HTERT RPE-1 (cell line): ENCODE measurements around the gene OSBPL8.
"Not testable (repeated sequence)": the region's sequence is repeated elsewhere in the genome, so short reads cannot be mapped to it uniquely, and the experiment has no call there.

Experiments
- in situ Hi-C: fragments of 300-500 bp; cut with MboI; formaldehyde crosslinking; loops from 4 replicates; pipeline ENCODE4 v1.14.3; 2020; ENCODE audit warnings: low sequenced_read_pairs

Gene OSBPL8

DNA sequence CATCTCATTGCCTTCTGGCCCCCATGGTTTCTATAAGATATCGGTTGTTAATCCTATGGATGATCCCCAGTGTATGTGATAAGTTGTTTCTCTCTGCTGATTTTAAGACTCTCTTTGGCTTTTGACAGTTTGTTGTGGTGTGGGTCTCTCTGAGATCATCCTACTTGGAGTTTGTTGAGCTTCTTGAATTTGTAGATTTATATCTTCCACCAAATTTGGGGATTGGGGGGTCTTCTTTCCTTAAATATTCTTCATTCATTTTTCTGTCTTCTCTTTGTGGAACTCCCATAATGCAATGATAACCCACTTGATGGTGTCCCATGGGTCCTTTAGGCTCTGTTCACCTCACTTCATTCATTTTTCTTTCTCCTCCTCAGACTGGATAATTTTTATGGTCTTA lies 191.3 kb downstream of the OSBPL8 start:
- in situ Hi-C loops, result no loop called here

DNA sequence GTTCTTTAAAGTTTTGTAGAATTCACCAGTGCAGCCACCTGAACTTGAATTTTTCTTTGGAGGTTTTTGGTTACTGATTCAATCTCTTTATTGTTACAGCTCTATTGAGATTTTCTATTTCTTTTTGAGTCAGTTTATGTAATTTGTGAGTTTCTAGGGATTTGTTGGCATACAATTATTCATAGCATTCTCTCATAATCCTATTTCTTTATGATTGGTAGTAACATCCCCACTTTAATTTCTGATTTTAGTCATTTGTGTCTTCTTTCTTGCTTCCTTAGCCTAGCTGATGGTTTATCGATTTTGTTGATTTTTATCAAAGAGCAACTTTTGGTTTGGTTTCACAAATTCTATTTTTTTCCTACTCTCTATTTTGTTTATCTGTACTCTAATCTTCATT lies 193.4 kb downstream of the OSBPL8 start:
- in situ Hi-C loops, result no loop called here

DNA sequence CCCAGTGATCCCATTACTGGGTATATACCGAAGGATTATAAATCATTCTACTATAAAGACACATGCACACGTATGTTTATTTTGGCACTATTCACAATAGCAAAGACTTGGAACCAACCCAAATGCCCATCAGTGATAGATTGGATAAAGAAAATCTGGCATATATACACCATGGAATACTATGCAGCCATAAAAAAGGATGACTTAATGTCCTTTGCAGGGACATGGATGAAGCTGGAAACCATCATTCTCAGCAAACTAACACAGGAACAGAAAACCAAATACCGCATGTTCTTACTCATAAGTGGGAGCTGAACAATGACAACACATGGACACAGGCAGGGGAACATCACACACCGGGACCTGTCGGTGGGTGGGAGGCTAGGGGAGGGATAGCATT lies 195.4 kb downstream of the OSBPL8 start:
- in situ Hi-C loops, result not testable (repeated sequence)

DNA sequence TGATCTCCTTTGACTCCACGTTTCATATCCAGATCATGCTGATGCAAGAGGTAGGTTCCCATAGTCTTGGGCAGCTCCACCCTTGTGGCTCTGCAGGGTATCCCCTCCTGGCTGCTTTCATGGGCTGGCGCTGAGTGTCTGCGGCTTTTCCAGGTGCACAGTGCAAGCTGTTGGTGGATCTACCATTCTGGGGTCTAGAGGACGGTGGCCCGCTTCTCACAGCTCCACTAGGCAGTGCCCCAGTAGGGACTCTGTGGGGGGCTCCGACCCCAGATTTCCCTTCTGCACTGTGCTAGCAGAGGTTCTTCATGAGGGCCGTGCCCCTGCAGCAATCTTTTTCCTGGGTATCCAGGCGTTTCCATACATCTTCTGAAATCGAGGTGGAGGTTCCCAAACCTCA lies 199.3 kb downstream of the OSBPL8 start:
- in situ Hi-C loops, result no loop called here

DNA sequence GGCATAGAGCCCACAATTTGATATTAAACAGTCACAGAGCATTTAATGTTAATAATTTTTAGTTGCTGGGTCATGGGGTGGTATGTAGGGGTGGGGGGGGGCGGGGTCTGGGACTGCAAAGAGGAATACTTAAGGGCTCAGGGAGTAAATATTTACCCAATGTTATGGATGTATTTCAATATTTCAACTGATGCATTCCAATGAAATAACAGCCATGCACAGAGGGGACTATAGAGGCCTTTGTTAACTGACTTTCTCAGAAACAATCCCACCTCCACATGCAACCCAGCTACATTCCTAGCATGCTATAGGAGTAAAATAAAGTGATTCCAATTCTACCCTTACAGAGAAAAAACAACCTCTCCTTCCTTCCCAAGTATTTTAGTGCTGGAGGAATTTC lies 203.5 kb downstream of the OSBPL8 start:
- in situ Hi-C loops, result no loop called here

DNA sequence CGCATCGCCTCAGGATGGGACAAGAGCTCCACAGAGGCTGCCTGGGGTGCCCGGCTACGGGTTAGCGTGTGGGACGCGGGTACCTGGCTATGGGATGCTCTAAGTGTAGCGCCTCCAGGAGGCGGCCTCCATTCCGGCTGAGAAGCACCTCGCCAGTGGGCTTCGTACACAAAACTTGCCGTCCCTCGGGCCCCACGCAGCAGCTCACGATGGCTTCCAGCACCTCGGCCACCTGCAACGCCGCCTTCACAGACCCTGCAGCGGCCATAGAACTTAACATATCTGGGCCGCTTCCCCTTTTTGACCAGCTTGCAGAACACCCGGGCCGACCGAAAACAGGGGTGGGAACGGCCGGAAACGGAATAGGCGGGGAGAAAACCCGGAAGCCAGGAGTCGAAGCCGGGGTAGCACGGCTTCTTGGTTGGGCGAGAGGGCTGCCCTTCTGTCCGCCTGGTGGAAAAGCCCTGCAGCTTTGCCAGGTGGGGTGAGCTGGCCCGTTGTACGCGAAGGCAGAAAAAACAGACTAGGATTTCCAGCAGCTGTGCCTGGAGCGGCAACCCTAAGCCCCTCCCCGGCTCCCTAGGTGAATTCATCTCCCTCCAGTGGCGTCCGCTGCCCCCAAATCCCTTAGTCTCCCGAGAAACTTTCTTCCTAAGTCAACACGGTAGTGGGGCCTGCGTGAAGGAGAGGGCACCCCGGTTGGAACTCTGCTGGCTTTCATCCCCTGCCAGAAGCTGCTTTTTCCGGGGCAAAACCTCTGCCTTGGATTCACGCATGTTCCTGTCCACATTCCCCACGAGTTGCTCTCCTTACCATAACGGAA lies 211.3 kb downstream of the OSBPL8 start, which contains the start of gene BBS10:
TSS of gene BBS10 (minus strand) at position 337 of the 823 bp plus-strand sequence. CDS start at position 280, 57 bp downstream.
- in situ Hi-C loops, result no loop called here

DNA sequence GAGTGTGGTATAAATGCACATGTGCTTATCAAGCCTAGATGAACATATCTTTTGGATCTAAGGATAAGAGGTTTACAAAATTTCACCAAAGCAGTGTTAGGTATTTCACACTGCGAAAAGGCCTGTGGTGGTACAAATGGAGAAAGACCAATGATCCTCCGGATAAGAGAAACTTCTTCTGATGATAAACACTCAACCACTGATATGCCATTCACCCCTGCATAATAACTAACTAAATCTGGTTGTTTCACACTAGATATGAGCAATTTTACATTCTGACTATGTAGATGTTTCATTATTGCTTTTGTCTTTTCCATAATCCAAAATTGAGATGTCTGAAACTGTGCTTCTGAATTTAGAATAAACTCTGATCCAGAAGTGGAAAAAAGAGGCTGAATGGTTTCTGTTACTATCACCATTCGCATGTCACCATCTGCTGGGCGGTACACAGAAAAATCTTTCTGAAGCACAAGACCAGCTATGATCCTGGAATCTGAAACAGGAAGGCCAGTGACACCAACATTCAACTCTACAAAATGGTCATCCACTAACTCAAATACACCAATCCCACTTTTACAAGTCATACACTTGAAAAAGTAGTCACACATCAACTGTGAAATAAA lies 212.7 kb downstream of the OSBPL8 start:
- in situ Hi-C loops, result no loop called here

DNA sequence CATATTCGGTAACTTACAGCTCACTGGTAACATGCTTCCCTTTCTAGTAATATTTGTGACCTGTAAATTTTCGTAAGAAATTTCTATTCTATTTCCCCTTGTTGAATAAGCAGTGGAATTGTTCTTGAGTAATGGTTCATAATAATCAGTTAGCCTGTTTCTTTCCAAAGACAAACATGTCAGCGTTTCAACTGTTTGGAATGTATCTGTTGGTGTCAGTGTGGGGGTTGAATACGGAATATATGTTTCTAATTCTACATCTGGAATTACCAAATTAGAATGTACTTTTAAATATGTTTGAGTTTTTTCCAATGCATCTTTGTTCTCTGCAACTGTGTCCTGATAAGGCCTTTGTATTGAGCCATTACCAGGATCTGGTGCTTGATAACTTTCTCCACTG lies 213.3 kb downstream of the OSBPL8 start:
- in situ Hi-C loops, result no loop called here

DNA sequence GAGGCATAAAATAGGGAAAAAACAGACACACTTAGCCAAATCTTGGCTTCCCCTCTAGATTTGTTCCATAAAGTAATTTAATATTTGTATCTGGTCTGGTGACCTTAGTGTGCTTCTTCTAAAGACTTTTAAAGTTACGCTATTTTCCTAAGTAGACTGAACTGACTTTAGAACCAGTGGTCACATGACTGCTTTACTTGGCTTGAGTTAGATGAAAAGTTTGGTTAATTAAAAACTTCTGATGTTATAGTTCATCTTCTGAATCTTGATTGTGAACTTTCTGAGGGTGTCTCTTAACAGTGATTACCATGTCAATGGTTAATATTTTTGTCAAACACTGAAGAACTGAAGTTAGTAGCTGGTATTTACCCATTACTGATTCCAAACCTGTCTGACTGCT lies 214.0 kb downstream of the OSBPL8 start:
- in situ Hi-C loops, result no loop called here

DNA sequence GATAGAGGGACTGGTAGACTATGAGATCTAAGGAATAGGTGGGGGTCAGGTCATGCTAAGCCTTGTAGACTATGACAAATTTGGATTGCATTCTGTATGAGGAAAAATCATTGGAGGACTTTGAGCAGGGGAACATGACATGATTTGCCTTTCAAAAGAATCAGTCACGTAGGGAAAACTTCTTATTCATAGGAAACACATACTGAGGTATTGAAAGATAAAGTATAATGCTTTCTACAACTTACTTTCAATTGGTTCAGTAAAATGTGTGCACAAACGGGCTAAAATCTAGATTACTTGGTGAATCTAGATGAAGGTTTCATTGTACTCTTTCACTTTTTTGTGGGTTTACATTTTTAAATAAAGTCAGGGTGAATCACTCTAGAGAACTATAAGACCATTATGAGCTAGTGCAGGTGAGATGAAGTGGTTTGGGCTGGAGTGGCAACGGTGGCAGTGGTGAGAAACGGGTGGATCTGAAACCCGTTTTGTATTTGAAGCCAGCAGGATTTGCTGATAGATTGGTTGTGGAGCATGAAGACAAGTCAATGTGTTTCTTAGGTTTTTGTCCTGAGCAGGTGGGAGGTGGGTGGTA lies 218.0 kb downstream of the OSBPL8 start:
- in situ Hi-C loops, result no loop called here

DNA sequence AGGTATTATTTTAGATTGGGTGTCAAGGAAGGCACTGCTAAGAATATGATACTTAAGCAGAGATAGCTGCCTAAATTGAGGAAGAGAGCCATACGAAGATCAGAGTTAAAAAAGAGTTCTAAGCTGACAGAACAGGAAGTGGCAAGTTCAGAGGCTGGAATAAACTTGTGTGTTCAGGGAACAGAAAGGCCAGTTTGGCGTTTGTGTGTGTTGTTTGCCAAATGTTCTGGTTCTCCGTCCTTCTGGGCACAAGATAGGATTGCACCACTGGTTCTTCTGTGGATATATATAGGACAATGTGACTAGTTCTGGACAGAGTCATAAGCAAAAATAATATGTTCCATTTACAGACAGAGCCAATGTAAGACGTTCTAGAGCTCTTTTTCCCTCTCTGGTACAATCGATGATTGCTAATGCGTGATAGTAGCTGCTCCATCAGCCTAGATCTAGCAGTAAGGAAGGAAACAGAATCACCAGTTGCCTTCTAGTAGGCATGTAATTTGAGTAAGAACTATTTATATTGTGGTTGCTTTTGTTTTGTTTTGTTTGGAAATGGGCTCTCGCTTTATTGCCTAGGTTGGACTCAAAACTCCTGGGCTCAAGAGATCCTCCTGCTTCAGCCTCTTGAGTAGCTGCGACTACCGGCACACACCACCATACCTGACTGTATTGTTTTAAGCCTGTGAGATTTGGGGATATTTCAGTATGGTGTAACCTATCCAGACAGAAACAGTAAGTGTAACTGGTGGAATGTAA lies 218.7 kb downstream of the OSBPL8 start:
- in situ Hi-C loops, result no loop called here

DNA sequence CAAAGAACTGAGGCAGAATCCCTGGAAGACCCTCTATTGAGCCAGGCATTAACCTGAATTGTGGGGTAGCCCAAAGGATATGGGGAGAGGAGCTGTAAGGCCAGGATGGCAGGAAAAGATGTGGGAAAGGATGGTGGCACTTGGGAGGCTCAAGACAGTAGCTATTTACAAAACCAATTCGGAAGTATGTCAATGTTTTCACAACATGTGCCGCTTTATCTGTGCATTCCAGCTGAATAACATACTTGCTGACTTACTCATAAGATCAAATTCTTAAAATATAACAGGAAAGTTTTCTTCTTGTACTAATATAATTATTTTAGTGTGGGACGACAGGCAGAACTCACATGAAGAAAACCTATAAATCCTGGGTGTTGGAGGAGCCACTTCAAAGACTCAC lies 222.0 kb downstream of the OSBPL8 start:
- in situ Hi-C loops, result no loop called here

DNA sequence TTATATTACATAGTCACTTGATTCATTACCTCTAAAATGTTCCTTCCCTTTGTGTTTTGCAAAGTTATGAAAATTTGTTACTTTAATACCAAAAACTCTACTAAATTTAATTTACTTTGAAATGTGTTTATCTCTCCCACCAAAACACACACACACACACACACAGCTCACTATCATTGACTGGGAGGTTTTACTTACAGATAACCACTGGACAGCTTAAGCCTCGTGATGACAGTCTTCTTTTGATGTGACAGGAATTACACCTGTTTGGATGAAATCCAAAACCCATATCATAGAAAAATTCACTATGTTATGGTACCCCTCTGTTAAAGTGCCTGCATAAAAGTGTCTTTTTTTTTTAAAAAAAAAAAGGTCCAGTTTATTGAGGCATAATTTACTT lies 227.0 kb downstream of the OSBPL8 start:
- in situ Hi-C loops, result no loop called here

DNA sequence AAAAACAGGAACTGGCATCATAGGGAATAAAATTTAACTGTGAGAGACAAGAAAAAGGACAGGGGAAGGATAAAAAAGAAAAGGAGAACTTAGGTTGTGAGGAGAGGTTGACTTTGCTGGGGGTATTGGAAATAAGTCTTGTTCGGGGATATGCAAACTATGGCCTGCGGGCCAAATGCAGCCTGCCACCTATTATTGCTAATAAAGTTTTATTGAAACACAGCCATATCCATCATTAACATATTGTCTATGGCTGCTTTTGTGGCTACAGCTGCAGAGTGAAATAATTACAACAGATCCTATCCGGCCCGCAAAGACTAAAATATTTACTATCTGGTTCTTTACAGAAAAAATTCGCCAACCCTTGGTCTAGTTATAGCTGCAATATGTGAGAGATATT lies 230.0 kb downstream of the OSBPL8 start:
- in situ Hi-C loops, result no loop called here

DNA sequence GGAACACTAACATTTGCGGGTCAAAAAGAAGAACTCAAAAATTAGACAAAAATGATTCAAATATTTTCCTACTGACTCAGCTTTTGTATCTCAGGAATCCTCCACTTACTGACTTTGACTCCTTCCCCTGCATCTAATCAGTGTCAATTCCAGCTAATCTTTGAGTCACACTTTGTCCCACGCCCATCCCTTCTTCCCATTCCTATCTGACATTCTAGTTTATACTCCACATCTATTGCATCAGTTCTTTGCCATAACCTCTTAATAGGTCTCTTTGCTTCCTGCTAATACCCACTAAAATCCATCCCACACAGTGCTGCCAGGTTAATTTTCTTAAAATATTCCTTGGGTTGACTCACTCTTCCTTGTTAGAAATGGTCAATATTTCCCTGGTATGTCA lies 230.4 kb downstream of the OSBPL8 start:
- in situ Hi-C loops, result no loop called here

DNA sequence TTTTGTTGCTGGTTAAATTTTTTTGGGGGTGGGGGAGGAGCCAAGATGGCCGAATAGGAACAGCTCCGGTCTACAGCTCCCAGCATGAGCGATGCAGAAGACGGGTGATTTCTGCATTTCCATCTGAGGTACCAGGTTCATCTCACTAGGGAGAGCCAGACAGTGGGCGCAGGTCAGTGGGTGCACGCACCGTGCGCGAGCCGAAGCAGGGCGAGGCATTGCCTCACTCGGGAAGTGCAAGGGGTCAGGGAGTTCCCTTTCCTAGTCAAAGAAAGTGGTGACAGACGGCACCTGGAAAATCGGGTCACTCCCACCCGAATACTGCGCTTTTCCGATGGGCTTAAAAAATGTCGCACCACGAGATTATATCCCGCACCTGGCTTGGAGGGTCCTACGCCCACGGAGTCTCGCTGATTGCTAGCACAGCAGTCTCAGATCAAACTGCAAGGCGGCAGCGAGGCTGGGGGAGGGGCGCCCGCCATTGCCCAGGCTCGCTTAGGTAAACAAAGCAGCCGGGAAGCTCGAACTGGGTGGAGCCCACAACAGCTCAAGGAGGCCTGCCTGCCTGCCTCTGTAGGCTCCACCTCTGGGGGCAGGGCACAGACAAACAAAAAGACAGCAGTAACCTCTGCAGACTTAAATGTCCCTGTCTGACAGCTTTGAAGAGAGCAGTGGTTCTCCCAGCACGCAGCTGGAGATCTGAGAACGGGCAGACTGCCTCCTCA lies 239.8 kb downstream of the OSBPL8 start:
- in situ Hi-C loops, result not testable (repeated sequence)

DNA sequence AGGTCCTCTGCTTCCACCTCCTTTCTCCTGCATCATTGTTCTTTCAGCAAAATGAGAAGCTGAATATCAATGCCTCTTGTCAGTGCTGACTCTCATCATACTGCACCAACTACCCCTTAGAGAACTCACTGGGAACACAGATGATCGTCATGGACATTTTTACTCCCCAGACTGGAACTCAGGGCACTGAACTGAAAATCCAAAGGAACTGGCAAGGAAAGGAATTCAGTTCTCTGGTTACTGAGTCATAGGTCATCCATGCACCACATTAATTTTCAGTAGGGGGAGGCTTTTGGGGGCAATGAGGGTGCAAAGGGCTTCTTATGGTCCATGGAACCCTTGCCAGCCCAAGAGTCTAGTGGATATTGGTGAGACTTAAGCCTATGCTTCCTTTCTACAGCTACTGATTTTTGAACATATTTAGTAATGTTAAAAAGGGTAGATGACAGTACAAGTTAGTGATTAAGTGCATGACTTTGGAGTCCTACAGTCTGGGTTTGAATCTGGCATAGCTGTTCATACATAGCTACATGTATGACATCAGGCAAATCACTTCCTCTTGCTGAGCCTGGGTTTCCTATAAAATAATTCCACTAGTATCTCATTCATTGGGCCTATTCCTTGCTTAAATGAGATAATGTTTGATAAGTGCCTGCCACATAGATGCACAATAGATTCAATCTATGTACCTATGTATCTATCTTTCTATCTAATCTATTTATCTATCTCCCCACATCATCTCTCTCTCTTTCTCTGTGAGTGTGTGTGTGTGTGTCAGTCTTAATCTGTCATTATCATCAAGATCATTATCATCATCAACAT lies 240.6 kb downstream of the OSBPL8 start:
- in situ Hi-C loops, result no loop called here

DNA sequence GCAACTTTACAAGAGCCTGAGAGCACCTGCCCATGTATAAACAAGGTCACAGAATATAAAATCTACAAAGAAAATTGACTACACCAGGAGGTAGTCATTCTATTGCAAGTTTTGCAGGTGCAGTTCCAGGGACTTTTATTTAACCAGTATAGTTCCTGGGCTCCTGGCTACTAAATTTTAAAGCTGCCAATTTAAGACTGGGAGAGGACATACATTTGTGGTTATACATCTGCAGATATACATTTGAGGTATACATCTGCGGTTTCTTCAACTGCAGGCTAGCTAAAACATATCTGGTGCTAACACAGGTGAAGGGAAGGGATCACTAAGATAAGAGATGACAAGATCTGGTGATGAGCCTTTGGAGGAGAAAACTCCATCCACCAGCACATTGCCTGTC lies 241.6 kb downstream of the OSBPL8 start:
- in situ Hi-C loops, result no loop called here

DNA sequence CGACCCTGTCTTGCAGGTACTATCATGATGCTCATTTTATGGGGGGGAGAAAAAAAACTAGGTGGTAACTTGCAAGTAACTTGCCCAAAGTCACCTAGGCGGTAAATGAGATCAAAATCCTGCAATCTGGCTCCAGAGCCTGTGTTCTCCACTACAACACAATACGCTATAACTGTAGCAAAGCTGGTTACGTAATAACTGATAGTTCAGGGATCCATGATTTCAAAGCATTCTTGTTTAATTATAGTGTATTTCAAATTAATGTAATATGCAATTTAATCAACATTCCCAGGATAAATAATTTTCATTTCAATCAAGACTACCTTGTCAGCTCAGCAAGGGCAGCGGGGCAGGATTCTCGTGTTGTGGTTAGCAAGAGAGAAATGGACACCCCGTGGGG lies 243.1 kb downstream of the OSBPL8 start:
- in situ Hi-C loops, result no loop called here

DNA sequence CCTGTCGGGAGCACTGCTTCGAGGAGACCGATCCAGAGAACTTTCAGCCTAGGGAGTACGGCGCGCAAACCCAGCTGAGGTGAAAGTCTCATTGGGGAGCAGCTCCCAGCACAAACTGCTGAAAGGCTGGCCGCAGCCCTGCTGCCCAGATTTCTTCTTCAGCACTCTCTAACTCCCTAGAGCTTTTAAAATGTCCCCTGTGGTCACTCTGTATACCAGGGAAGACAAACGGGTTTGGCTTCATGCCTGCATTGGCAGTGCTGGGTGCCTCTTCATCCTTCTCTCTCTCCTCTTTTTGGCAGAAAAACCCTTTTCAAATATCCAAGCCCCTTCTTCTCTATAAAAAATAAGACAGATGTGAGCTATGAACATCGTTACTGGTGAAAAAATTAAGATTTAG lies 246.3 kb downstream of the OSBPL8 start:
- in situ Hi-C loops, result no loop called here
